Bone marrow (tissue), 2 donors: ENCODE data around the gene TNFRSF12A.

ENCODE experiments used
- DNase-seq, 2 donors: peaks; one replicate each; lab custom pipeline; 2025; lab: John Stamatoyannopoulos, UW

Gene TNFRSF12A

DNA sequence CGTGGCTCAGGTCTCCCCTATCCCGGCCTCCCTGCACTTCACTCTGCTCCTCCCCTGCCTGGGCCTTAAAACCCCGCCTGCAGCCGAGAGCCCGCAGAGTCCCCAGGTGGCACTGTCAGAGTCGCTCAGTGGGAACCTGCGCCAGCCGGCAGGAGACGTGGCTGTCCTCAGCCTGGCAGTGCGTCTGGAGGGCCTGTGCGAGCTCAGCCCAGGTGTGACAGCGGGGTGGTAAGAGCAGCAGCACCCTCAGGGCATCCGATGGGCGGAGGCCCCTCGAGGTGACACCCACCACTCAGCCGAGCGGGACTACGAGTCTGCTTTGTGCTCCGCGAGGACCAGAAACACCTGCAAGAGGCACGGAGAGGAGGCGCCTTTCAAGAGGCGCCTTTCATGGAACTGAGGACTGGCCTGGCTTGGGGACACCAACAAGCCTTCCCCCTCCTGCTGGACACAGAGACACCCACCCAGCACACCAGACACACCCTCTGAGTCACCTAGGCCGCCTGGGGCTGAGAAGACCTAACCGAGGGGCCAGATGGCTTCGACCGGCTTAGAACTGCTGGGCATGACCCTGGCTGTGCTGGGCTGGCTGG, 7.2 kb upstream of the TNFRSF12A start, which contains the start of gene CLDN9:
TSS of gene CLDN9 (plus strand) at position 96 of the 593 bp plus-strand sequence. CDS start at position 536, 440 bp downstream.
- no peak for DNase-seq

- no peak for DNase-seq
Measured at GRCh38 chr16:3013491-3013951, 6.6 kb upstream of the TNFRSF12A start.

GRCh38 chr16:3013998-3014690, 6.0 kb upstream of the TNFRSF12A start:
- DNase-seq, result no peak

DNA sequence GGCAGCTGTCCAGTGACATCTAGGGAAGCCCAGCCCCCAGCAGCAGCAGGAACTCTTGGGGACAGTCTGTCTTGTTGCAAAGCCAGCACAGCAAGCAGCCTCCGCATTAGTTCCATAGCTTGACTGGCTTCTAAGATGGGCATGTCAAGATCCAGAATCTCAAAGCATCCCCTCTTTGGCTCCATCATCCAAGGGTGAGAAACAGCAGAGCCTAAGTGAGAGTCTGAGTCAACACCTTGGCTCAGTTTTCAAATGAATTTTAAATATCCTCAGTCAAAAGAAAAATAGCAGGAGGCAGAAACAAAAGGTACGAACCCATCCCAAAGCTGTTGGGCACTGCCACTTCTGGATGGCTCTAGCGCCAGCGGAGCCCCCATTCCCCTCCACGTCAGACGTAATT, 5.2 kb upstream of the TNFRSF12A start:
- DNase-seq, result no peak

DNA sequence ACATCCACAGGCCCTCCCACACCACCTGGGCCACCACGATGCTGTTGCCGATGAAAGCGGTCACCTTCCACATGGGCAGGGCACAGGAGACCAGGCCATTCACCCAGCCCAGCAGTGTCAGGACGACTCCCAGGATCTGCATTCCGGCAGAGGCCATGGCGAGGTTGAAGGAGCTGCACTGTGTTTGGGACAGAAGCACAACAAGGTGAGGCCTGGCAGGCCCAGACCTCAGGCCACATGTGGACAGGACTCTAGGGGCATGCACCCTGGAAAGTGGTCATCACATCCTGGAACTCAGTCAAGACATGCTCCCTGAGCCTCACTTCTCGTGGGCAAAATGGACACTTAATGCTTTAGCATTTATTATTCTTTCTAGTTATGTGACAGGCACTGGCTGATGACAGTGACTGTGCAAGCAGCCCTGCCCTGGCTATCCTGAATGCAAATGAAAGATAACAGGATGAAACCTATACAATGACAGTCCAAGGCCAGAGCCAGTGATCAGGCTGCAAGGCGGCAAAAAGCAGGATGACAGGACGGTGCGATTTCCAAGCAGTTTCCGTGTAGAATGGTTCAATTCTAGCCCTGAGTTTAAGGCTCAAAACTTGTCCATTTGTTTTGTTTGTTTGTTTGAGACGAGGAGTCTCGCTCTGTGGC, 4.2 kb upstream of the TNFRSF12A start:
- DNase-seq, result no peak

GRCh38 chr16:3017344-3017743, 2.8 kb upstream of the TNFRSF12A start:
- DNase-seq, result no peak

- no peak for DNase-seq
Measured at GRCh38 chr16:3017794-3018506, 2.2 kb upstream of the TNFRSF12A start, which contains the start of gene CLDN6. TSS of gene CLDN6 (minus strand) at chr16:3018183. CDS start at chr16:3016021, 2,162 bp downstream.

- DNase-seq, result no peak
Measured at GRCh38 chr16:3019594-3020246, 448 bp upstream of the TNFRSF12A start.

- DNase-seq, result peak; percentile 58 to 64
Measured at GRCh38 chr16:3020604-3021448, 658 bp downstream of the TNFRSF12A start.

GRCh38 chr16:3021449-3022207, 1.5 kb downstream of the TNFRSF12A start:
- DNase-seq, result peak; percentile 57 to 63

DNA sequence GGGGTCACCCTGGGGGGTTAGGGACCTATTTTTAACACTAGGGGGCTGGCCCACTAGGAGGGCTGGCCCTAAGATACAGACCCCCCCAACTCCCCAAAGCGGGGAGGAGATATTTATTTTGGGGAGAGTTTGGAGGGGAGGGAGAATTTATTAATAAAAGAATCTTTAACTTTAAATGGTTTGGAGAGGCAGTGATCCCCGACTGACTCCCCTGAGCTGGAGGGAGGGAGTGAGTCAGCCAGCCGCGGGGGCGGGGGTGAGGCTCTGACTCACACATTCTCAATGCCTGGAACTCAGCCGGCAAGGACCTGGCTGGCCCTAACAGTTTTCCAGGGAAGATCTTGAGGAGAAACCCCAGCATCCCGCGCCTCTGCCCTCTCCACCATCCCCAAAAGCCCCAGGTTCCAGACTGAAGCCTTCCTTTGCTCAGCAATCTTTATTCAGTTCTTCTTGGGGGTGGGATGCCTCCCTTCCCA, 2.1 kb downstream of the TNFRSF12A start:
- DNase-seq, result peak; percentile 56 to 58

DNA sequence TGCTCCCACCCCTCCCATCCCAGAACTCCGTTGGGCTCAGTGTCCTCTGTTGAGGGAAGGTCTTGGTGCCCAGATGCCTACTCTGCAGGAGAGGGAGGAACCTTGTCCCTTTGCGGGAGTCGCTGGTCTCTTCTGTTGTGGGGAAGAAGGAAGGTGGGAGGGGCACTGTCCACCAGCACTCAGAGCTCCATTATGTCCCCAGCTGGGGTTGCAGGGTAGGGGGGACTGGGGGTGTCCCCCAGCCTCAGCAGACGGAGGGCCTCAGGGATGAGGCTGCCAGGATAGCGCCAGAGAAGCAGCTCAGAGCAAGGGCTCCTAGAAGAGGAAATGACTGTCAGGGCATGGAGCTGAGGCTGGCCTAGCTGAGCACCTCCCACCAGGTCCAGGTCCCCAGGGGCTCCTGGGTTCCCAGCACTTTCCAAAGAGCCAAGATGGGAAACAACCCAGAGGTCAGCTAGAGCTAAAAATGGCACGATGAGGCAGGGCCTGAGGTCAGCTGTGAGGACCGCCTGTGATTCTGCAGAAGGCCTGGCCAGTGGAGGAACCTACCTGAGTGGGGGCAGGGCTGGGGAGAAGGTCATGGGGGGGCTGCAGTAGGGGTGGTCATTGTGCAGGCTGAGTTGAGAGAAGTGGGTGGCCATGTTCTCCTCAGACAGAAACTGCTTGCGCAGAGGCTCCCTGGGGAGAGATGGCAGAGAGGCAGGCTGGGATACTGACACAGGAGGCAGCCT, 2.7 kb downstream of the TNFRSF12A start:
- no peak for DNase-seq

DNA sequence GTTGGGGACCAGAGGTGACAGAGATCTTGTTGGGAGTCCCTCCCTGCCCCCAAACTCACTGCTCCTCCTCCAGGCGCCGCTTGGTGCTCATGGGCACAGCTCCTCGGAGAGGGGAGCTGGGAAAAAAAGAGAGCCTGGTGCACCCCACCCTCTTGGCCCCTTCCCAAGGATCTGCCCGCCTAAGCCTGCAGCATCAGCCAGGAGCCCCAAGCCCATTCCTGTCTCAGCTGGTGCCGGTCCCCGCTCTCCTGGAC, 3.2 kb downstream of the TNFRSF12A start:
- DNase-seq, result no peak

DNA sequence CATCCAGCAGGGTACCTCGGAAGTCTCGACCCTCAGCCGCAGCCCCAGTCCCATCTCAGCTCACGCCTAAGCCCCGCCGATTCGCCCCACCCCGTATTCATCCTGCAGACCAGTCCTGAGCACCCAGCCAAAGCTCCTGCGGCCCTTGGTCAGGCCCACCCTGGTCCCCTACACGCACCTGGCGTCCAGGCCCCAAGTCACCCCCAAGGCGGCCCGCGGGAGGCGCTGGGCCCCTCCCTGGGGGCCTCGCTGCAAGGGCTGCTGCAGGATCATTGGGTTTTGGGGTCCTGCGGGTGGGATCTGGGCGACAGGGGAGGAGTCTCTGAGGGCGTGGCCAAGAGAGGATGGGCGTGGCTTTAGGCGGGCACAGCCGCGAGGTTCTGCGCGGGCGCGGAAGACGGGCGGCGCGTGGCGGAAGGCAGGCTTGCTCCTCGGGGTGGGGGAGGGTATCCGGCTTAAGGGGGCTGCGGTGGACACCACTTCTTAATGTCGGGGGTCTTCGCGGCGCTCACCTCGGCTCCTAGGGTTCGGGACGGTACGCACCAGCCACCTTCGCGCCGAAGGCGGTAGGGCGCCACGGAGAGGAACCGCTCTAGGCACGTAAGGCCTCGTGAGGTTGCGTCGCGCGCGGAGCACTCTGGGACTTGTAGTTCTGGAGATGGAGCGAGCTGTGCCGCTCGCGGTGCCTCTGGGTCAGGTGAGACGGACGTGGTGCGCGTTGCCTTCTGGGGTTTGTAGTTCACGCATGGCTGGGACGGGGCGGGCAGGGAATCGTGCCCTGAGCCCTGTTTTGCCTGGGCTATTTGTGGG, 3.7 kb downstream of the TNFRSF12A start, which contains the start of the genes HCFC1R1 and THOC6:
TSS of gene HCFC1R1 (minus strand) at position 274 of the 810 bp plus-strand sequence. CDS start at position 273, 1 bp downstream.
TSS of gene THOC6 (plus strand) at position 367 of the 810 bp plus-strand sequence. CDS start at position 659, 292 bp downstream.
- peak; percentile 89 to 91 for DNase-seq

DNA sequence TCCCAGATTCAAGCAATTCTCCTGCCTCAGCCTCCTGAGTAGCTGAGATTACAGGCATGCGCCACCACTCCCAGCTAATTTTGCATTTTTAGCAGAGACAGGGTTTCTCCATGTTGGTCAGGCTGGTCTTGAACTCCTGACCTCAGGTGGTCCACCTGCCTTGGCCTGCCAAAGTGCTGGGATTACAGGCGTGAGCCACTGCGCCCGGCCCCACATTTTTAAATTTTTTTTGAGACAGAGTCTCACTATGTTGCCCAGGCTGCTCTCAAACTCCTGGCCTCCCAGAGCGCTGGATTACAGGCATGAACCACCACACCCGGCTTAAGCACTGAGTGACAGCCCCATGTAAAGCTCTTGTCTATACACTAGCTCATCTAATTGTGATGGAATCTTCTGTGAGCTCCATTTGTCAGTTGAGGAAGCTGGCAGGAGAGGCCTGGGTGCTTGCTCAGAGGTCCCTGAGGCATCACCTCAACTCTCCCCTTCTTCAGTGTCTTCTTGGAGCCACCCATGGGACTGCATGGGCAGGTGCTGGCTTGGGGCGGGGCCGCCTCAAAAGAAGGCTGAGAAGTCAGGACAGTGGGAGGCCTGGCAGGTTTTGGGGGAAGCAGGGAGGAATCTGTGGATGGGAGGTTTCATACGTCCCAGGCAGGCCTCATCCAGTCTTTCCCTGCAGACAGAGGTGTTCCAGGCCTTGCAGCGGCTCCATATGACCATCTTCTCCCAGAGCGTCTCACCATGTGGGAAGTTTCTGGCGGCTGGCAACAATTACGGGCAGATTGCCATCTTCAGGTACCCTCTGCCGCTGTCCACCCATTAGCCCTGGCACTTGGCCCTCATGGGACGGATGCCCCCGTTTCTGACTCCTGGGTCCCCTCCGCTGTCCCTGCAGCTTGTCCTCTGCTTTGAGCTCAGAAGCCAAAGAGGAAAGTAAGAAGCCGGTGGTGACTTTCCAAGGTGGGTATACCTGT, 5.1 kb downstream of the TNFRSF12A start:
- DNase-seq, result no peak

- DNase-seq, result no peak
Measured at GRCh38 chr16:3026003-3026378, 5.8 kb downstream of the TNFRSF12A start.
